ENCODE data around the gene YOD1.

YOD1 gene

GRCh38 chr1:207073906-207074820 is 23.2 kb upstream of the YOD1 start:
- in situ Hi-C loops (cut with MboI; ENCODE audit: low sequenced_read_pairs, unreplicated experiment) = no loop called here
- TF ChIP-seq CTCF (IDR thresholded peaks at IDR 0.05; ENCODE audit: borderline replicate concordance, control extremely low read depth, extremely low read depth, insufficient read depth, missing control alignments) = no peak
- DNase-seq (ENCODE audit: low spot score) = no peak

- in situ Hi-C loops (cut with MboI; ENCODE audit: low sequenced_read_pairs, unreplicated experiment) = no loop called here
- no peak for TF ChIP-seq CTCF (IDR thresholded peaks at IDR 0.05; ENCODE audit: borderline replicate concordance, control extremely low read depth, extremely low read depth, insufficient read depth, missing control alignments)
- no peak for DNase-seq (ENCODE audit: low spot score)
Observed at GRCh38 chr1:207072233-207072632, 21.2 kb upstream of the YOD1 start.

- in situ Hi-C loops (cut with MboI; ENCODE audit: low sequenced_read_pairs, unreplicated experiment) = no loop called here
- no peak for DNase-seq (ENCODE audit: low spot score)
- no peak for TF ChIP-seq CTCF (IDR thresholded peaks at IDR 0.05; ENCODE audit: borderline replicate concordance, control extremely low read depth, extremely low read depth, insufficient read depth, missing control alignments)
Observed at GRCh38 chr1:207071426-207071825, 20.4 kb upstream of the YOD1 start.

GRCh38 chr1:207070811-207071210 is 19.8 kb upstream of the YOD1 start:
- no peak for TF ChIP-seq CTCF (IDR thresholded peaks at IDR 0.05; ENCODE audit: borderline replicate concordance, control extremely low read depth, extremely low read depth, insufficient read depth, missing control alignments)
- in situ Hi-C loops (cut with MboI; ENCODE audit: low sequenced_read_pairs, unreplicated experiment) = no loop called here
- DNase-seq (ENCODE audit: low spot score) = no peak

- no peak for TF ChIP-seq CTCF (IDR thresholded peaks at IDR 0.05; ENCODE audit: borderline replicate concordance, control extremely low read depth, extremely low read depth, insufficient read depth, missing control alignments)
- peak; percentile 42 for DNase-seq (ENCODE audit: low spot score)
- in situ Hi-C loops (cut with MboI; ENCODE audit: low sequenced_read_pairs, unreplicated experiment) = no loop called here
Observed at GRCh38 chr1:207069858-207070506, 19.0 kb upstream of the YOD1 start.

- TF ChIP-seq CTCF (IDR thresholded peaks at IDR 0.05; ENCODE audit: borderline replicate concordance, control extremely low read depth, extremely low read depth, insufficient read depth, missing control alignments) = no peak
- no peak for DNase-seq (ENCODE audit: low spot score)
- in situ Hi-C loops (cut with MboI; ENCODE audit: low sequenced_read_pairs, unreplicated experiment) = no loop called here
Observed at GRCh38 chr1:207069061-207069460, 18.1 kb upstream of the YOD1 start.
